ENCODE results near the gene AKAP13.
"Not testable (repeated sequence)": the region's sequence is repeated elsewhere in the genome, so short reads cannot be mapped to it uniquely, and the experiment has no call there.

The AKAP13 gene

GRCh38 chr15:85380217-85380811 lies at the start of gene AKAP13:
Gene AKAP13, plus strand, starts transcription at chr15:85380603. Its CDS starts 105,118 bp downstream, at chr15:85485721.
- peak; percentile 88 for DNase-seq (ENCODE audit: low read depth)

GRCh38 chr15:85330901-85331588 lies 49.4 kb upstream of the AKAP13 start:
- DNase-seq (ENCODE audit: low read depth) = peak; percentile 56

GRCh38 chr15:85331655-85332285 lies 48.6 kb upstream of the AKAP13 start:
- no peak for DNase-seq (ENCODE audit: low read depth)

GRCh38 chr15:85333132-85333831 lies 47.1 kb upstream of the AKAP13 start:
- no peak for DNase-seq (ENCODE audit: low read depth)

GRCh38 chr15:85334241-85334640 lies 46.2 kb upstream of the AKAP13 start:
- no peak for DNase-seq (ENCODE audit: low read depth)

- DNase-seq (ENCODE audit: low read depth) = no peak
Measured at GRCh38 chr15:85335193-85335942, 45.0 kb upstream of the AKAP13 start.

GRCh38 chr15:85336880-85337279 lies 43.5 kb upstream of the AKAP13 start:
- DNase-seq (ENCODE audit: low read depth) = no peak

GRCh38 chr15:85337425-85338074 lies 42.9 kb upstream of the AKAP13 start:
- no peak for DNase-seq (ENCODE audit: low read depth)

GRCh38 chr15:85340321-85340665 lies 40.1 kb upstream of the AKAP13 start:
- no peak for DNase-seq (ENCODE audit: low read depth)

- no peak for DNase-seq (ENCODE audit: low read depth)
Measured at GRCh38 chr15:85340852-85341251, 39.6 kb upstream of the AKAP13 start.

GRCh38 chr15:85342163-85342562 lies 38.2 kb upstream of the AKAP13 start:
- DNase-seq (ENCODE audit: low read depth) = not testable (repeated sequence)

GRCh38 chr15:85343443-85343842 lies 37.0 kb upstream of the AKAP13 start:
- DNase-seq (ENCODE audit: low read depth) = not testable (repeated sequence)

GRCh38 chr15:85344241-85344640 lies 36.2 kb upstream of the AKAP13 start:
- not testable (repeated sequence) for DNase-seq (ENCODE audit: low read depth)

GRCh38 chr15:85344653-85345114 lies 35.7 kb upstream of the AKAP13 start:
- DNase-seq (ENCODE audit: low read depth) = not testable (repeated sequence)

- not testable (repeated sequence) for DNase-seq (ENCODE audit: low read depth)
Measured at GRCh38 chr15:85345196-85345918, 35.0 kb upstream of the AKAP13 start.

- not testable (repeated sequence) for DNase-seq (ENCODE audit: low read depth)
Measured at GRCh38 chr15:85346462-85347084, 33.8 kb upstream of the AKAP13 start.

GRCh38 chr15:85347264-85348047 lies 32.9 kb upstream of the AKAP13 start:
- DNase-seq (ENCODE audit: low read depth) = not testable (repeated sequence)

- DNase-seq (ENCODE audit: low read depth) = not testable (repeated sequence)
Measured at GRCh38 chr15:85348048-85348766, 32.2 kb upstream of the AKAP13 start.

- DNase-seq (ENCODE audit: low read depth) = not testable (repeated sequence)
Measured at GRCh38 chr15:85349062-85349461, 31.3 kb upstream of the AKAP13 start.
